Hematopoietic multipotent progenitor cell (in vitro differentiated cells): ENCODE data around the gene TAS2R50. TPM values are rescaled to one million over a fixed set of nuclear protein-coding genes. Genes with fewer than 3 reads are reported as not detected.
"Not testable (repeated sequence)": the region's sequence is repeated elsewhere in the genome, so short reads cannot be mapped to it uniquely, and the experiment has no call there.

ENCODE experiments used
- DNase-seq, 3 donors: peaks; one replicate each; pipeline ENCODE4 v3.0.0-alpha.2; 2011 to 2015; ENCODE audit warnings: low read depth in 2 of 3, low spot score in 2 of 3
- total RNA-seq: library from RNA; depleted of rRNA; stranded (reverse); fragments of >200 nt; gene quantifications from one replicate; pipeline ENCODE4 v1.2.3, GENCODE V29; 2012

The TAS2R50 gene
- total RNA-seq: 2.7 TPM

GRCh38 chr12:10986812-10987211 is at the start of gene TAS2R50:
TAS2R50 (minus strand) TSS chr12:10986912; CDS start chr12:10986860, 52 bp downstream.
- DNase-seq: no peak

GRCh38 chr12:11033959-11034358 is 47.2 kb upstream of the TAS2R50 start:
- DNase-seq: not testable (repeated sequence)

- no peak for DNase-seq
Observed at GRCh38 chr12:11031307-11031706, 44.6 kb upstream of the TAS2R50 start, which contains the start of gene TAS2R31. TAS2R31 (minus strand) TSS chr12:11031407; CDS start chr12:11031335, 72 bp downstream.

- DNase-seq: no peak
Observed at GRCh38 chr12:11026118-11026517, 39.4 kb upstream of the TAS2R50 start.

- no peak for DNase-seq
Observed at GRCh38 chr12:11023387-11023786, 36.7 kb upstream of the TAS2R50 start.

- DNase-seq: no peak
Observed at GRCh38 chr12:11022520-11022919, 35.8 kb upstream of the TAS2R50 start, which contains the start of gene TAS2R19. TAS2R19 (minus strand) TSS chr12:11022620; CDS start chr12:11022571, 49 bp downstream.

- DNase-seq: no peak
Observed at GRCh38 chr12:11016937-11017336, 30.2 kb upstream of the TAS2R50 start.

- DNase-seq: no peak
Observed at GRCh38 chr12:11015775-11016430, 29.2 kb upstream of the TAS2R50 start.

- DNase-seq: no peak
Observed at GRCh38 chr12:11014234-11014633, 27.5 kb upstream of the TAS2R50 start.

GRCh38 chr12:11007608-11008007 is 20.9 kb upstream of the TAS2R50 start:
- DNase-seq: no peak

- no peak for DNase-seq
Observed at GRCh38 chr12:10998204-10998603, 11.5 kb upstream of the TAS2R50 start, which contains the start of gene TAS2R20. TAS2R20 (minus strand) TSS chr12:10998304; CDS start chr12:10997875, 429 bp downstream.

GRCh38 chr12:10994307-10994706 is 7.6 kb upstream of the TAS2R50 start:
- no peak for DNase-seq

GRCh38 chr12:10989107-10989506 is 2.4 kb upstream of the TAS2R50 start:
- no peak for DNase-seq

GRCh38 chr12:10982244-10982643 is 4.5 kb downstream of the TAS2R50 start:
- DNase-seq: peak in 2 of 3 donors; percentile 4 to 22

GRCh38 chr12:10974965-10975364 is 11.7 kb downstream of the TAS2R50 start:
- no peak for DNase-seq

GRCh38 chr12:10968765-10969456 is 17.8 kb downstream of the TAS2R50 start:
- DNase-seq: no peak

- no peak for DNase-seq
Observed at GRCh38 chr12:10967409-10967808, 19.3 kb downstream of the TAS2R50 start.

GRCh38 chr12:10966314-10966713 is 20.4 kb downstream of the TAS2R50 start:
- DNase-seq: no peak

- no peak for DNase-seq
Observed at GRCh38 chr12:10965476-10965875, 21.2 kb downstream of the TAS2R50 start.

GRCh38 chr12:10960211-10960610 is 26.5 kb downstream of the TAS2R50 start:
- DNase-seq: peak in 2 of 3 donors; percentile 29 to 59

- DNase-seq: no peak
Observed at GRCh38 chr12:10959804-10960203, 26.9 kb downstream of the TAS2R50 start.

GRCh38 chr12:10957741-10958140 is 29.0 kb downstream of the TAS2R50 start:
- no peak for DNase-seq
